HK-2 (cell line): Measurements from ENCODE around the gene TNPO1.
"Not testable (repeated sequence)": the region's sequence is repeated elsewhere in the genome, so short reads cannot be mapped to it uniquely, and the experiment has no call there.

ENCODE experiments used
- DNase-seq: peaks from one replicate; pipeline ENCODE4 v3.0.0-alpha.2; 2018; ENCODE audit not compliant: unreplicated experiment

The TNPO1 gene

GRCh38 chr5:72934953-72935725 is 118.7 kb downstream of the TNPO1 start:
- DNase-seq: not testable (repeated sequence)

GRCh38 chr5:72936893-72937292 is 120.4 kb downstream of the TNPO1 start:
- DNase-seq: no peak

GRCh38 chr5:72937517-72938061 is 121.1 kb downstream of the TNPO1 start:
- no peak for DNase-seq

- DNase-seq: no peak
Measured at GRCh38 chr5:72938206-72938605, 121.7 kb downstream of the TNPO1 start.

GRCh38 chr5:72940082-72940481 is 123.6 kb downstream of the TNPO1 start:
- no peak for DNase-seq

GRCh38 chr5:72943307-72943706 is 126.8 kb downstream of the TNPO1 start:
- DNase-seq: no peak

- no peak for DNase-seq
Measured at GRCh38 chr5:72947498-72947897, 131.0 kb downstream of the TNPO1 start.

- no peak for DNase-seq
Measured at GRCh38 chr5:72949481-72949880, 133.0 kb downstream of the TNPO1 start.

- DNase-seq: no peak
Measured at GRCh38 chr5:72951671-72952468, 135.4 kb downstream of the TNPO1 start.

GRCh38 chr5:72954389-72954788 is 137.9 kb downstream of the TNPO1 start:
- DNase-seq: no peak

- DNase-seq: no peak
Measured at GRCh38 chr5:72955143-72955767, 138.8 kb downstream of the TNPO1 start.

- DNase-seq: peak; percentile 96
Measured at GRCh38 chr5:72955768-72956323, 139.4 kb downstream of the TNPO1 start, which contains the start of gene FCHO2. FCHO2 (plus strand) TSS chr5:72956041; CDS start chr5:72956097, 56 bp downstream.

- peak; percentile 53 for DNase-seq
Measured at GRCh38 chr5:72956324-72957140, 140.1 kb downstream of the TNPO1 start.

GRCh38 chr5:72957337-72957736 is 140.9 kb downstream of the TNPO1 start:
- no peak for DNase-seq

- DNase-seq: no peak
Measured at GRCh38 chr5:72959257-72959656, 142.8 kb downstream of the TNPO1 start.
